HS-27A (cell line): Measurements from ENCODE around the gene NDUFV2.
"Not testable (repeated sequence)": the region's sequence is repeated elsewhere in the genome, so short reads cannot be mapped to it uniquely, and the experiment has no call there.

ENCODE experiments used
- DNase-seq: peaks from one replicate; pipeline ENCODE4 v3.0.0-alpha.2; 2012; ENCODE audit warnings: low read depth, missing footprints

The NDUFV2 gene

DNA sequence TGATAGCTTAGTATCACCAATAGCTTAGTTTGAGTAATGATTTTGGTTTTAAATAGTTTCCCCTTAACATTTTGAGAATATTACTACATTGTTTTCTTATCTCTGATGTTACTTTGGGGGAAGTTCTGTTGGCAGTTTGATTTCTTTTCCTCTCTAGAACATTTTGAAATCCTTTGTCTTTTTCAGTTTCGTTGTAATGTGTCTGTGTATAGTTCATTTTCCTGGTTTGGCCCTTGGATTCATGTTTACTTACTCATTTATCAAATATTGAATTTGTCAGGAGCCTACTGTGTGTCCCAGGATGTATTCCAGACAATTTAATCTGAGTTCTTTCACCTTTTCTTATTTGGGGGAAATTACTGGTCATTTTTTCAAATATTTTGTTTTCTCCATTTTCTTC, 50.8 kb downstream of the NDUFV2 start:
- DNase-seq = no peak

DNA sequence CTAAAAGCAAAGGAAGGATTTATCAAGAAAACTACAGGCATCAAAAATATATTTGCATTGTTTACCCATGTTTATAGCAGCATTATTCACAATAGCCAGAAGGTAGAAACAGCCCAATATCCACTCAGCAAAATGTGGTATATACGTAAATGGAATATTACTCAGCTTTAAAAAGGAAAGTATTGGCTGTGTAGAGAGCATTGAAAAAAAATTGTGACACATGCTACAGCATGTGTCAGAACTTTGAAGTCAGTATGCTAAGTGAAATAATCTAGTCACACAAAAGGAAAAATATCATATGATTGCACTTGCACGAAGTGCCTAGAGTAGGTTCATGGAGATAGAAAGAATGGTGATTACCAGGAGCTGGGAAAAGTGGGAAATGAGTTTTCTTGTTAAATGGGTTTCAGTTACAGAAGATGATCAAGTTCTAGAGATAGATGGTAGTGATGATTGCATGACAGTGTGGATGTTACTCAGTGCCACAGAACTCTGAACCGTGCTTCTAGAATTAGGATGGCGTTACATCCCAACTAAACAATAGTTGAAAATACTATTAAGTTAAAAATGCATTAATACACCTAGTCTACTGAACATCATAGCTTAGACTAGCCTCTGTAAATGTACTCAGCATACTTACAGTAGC, 54.2 kb downstream of the NDUFV2 start:
- DNase-seq = no peak

DNA sequence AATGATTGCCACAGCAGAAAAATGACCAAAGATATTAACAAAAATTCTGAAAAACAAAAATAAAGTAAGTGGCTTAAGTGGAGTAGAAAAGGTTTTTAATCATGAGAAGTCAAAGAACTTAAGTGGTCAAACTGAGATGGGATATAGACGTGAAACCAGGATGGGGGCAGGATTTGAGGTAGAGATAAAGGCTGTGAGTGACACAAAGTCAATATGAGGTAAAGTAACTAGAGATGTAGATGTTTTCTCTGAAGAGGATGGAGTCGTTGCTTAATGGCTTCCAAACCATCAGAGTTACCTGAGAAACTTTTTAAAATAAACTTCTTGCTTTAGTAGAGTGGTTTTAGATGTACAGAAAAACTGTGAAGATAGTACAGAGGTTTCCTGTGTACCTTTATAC, 55.3 kb downstream of the NDUFV2 start:
- DNase-seq = no peak

DNA sequence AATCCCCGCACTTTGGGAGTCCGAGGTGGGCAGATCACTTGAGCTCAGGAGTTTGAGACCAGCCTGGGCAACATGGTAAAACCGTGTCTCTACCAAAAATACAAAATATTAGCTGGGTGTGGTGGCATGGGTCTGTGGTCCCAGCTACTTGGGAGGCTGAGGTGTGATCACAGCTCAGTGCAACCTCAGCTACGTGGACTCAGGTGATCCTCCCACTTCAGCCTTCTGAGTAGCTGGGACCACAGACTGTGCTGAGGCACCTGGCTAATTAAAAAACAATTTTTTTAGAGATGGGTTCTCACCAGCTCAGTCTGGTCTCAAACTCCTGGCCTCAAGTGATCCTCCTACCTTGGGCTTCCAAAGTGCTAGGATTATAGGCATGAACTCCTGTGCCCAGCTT, 57.5 kb downstream of the NDUFV2 start:
- DNase-seq = no peak

DNA sequence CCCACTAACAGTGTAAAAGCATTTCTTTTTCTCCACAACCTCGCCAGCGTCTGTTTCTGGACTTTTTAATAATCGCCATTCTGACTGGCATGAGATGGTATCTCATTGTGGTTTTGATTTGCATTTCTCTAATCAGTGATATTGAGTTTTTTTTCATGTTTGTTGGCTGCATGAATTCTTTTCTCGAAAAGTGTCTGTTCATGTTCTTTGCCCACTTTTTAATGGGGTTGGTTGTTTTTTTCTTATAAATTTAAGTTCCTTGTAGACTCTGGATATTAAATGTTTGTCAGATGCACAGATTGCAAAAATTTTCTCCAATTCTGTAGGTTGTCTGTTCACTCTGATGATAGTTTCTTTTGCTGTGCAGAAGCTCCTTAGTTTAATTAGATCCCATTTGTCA, 60.2 kb downstream of the NDUFV2 start:
- not testable (repeated sequence) for DNase-seq

DNA sequence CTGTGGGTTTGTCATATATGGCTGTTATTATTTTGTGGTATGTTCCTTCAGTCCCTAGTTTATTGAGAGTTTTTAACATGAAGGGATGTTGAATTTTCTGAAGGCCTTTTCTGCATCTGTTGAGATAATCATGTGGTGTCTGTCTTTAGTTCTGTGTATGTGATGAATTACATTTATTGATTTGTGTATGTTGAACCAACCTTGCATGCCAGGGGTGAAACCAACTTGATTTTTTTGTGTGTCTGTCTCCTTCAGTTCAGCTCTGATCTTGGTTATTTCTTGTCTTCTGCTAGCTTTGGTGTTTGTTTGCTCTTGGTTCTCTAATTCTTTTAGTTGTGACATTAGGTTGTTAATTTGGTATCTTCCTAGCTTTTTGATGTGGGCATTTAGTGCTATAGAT, 61.6 kb downstream of the NDUFV2 start:
- DNase-seq = not testable (repeated sequence)

DNA sequence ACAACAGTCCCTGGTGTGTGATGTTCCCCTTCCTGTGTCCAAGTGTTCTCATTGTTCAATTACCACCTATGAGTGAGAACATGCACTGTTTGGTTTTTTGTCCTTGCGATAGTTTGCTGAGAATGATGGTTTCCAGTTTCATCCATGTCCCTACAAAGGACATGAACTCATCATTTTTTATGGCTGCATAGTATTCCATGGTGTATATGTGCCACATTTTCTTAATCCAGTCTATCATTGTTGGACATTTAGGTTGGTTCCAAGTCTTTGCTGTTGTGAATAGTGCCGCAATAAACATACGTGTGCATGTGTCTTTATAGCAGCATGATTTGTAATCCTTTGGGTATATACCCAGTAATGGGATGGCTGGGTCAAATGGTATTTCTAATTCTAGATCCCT, 63.4 kb downstream of the NDUFV2 start:
- DNase-seq = not testable (repeated sequence)

DNA sequence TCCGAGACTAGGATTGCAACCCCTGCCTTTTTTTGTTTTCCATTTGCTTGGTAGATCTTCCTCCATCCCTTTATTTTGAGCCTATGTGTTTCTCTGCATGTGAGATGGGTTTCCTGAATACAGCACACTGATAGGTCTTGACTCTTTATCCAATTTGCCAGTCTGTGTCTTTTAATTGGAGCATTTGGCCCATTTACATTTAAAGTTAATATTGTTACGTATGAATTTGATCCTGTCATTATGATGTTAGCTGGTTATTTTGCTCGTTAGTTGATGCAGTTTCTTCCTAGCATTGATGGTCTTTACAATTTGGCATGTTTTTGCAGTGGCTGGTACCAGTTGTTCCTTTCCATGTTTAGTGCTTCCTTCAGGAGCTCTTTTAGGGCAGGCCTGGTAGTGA, 67.0 kb downstream of the NDUFV2 start:
- not testable (repeated sequence) for DNase-seq

DNA sequence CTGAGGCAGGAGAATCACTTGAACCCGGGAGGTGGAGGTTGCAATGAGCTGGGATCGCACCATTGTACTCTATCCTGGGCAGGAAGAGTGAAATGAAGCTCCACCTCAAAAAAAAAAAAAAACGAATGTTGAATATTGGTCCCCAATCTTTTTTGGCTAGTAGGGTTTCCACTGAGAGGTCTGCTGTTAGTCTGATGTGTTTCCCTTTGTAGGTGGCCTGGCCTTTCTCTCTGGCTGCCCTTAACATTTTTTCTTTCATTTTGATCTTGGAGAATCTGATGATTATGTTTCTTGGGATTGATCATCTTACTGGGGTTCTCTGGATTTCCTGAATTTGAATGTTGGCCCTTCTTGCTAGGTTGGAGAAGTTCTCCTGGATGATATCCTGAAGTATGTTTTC, 69.4 kb downstream of the NDUFV2 start:
- not testable (repeated sequence) for DNase-seq

DNA sequence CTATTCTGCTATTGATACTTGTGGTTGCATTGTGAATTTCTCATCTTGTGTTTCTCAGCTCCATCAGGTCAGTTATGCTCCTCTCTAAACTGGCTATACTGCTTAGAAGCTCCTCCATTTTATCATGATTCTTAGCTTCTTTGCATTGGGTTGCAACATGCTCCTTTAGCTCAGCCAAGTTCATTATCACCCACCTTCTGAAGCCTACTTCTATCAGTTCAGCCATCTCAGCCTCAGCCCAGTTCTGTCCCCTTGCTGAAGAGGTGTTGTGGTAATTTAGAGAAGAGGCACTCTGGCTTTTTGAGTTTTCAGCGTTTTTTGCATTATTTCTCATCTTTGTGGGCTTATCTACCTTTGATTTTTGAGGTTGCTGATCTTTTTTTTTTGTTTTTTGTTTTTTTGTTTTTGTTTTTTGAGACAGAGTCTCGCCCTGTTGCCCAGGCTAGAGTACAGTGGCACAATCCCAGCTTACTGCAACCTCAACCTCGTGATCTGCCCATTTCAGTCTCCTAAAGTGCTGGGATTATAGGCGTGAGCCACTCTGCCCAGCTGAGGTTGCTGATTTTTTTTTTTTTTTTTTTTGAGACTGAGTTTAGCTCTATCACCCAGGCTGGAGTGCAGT, 70.1 kb downstream of the NDUFV2 start:
- DNase-seq = no peak

DNA sequence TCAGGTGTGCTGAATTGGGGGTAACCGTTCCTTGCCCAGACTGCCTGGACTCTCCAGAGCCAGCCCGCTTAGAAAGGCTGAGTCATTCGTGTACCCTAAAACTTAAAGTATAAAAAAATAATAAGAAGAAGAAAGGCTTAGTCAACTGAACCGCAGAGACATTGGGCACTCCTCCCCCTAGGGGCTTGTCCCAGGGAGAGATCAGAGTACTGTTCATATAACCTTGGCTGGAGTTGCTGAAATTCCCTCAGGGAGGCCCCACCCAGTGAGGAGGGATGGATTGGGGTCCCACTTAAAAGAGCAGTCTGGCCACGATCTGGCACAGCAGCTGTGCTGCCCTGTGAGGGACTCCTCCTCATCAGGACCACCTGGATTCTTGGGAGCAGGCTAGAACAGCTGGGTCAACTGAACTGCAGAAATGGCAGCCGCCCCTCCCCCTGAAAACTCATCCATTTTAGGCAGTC, 71.3 kb downstream of the NDUFV2 start:
- no peak for DNase-seq

DNA sequence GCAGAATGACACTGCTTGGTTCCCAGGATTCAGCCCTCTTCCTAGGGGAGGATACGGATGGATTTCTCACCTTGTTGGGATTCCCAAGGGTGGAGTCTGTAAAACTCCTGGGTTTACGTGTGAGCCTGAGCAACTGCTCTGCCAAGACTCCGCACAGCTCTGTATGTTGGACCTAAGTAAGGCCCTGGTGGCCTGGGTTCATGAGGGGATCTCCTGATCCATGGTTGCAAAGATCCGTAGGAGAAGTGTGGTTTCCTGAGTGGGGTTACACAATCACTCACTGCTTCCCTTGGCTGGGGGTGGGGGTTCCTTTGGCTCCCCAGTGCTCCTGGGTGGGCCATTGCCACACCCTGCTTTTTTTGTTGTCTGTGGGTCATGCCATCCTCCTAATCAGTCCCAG, 71.8 kb downstream of the NDUFV2 start:
- DNase-seq = no peak

DNA sequence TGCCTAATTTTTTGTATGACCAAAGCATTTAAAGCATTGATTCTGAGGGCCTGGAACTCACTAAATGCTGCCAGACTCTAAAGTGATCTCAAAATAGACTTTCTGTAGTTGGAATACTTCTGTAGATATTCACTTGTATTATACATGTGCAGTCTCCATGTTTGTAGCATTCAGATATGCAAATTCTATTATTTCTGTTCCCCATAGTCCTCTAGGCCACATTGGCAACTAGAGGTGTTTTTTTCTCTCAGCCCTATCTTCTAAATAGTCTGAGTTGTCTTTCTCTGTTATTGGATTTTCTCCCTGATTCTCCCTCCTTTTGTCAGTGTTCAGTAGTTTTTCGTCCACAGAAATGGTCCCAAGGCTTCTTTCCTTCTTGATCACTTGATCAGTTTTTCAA, 72.6 kb downstream of the NDUFV2 start:
- no peak for DNase-seq

DNA sequence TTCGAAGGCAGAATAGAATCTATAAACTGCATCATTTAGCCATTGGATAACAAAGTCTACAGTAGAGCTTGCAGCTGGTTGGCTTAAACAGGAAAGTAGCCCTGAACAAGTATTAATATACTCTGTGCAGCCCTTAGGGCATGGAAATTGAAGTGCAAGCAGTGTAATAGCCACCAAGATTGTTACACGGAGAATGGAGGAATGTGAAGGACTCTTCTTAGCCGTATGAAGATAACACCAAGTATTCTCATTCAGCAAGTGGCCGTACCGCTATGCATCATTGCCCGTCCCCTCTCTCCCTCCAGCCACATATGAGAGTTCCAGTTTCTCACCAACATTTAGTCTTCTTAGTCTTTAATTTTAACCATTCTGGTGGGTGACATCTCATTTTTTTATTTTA, 74.5 kb downstream of the NDUFV2 start:
- DNase-seq = no peak

DNA sequence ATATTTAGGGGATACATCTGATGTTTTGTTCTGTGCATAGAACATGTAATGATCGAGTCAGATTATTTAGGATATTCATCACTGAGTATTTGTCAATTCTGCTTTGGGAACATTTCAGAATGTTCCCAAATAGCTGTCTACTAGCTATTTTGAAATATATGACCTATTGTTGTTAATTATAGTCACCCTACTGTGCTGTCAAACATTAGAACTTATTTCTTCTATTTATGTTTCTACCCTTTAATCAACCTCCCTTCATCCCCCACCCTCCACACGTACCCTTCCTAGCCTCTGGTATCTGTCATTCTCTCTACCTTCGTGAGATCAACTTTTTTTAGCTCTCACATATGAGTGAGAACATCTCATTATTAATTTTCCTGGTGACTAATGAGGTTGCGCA, 75.0 kb downstream of the NDUFV2 start:
- no peak for DNase-seq

DNA sequence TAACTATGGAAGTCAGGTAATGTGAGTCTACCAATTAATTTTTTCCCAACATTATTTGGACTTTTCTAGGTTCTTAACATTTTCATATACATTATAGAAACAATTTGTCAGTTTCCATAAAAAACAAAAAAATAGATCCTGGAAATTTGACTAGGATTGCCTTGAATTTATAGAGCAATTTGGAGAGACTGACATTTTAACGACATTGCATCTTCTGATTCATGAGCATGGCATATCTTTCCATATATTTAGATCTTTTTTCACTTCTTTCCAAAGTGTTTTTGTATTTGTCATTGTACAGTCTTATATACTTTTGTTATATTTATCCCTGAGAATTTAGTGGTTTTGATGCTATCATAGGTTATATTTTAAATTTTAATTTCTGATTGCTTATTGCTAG, 76.1 kb downstream of the NDUFV2 start:
- no peak for DNase-seq

DNA sequence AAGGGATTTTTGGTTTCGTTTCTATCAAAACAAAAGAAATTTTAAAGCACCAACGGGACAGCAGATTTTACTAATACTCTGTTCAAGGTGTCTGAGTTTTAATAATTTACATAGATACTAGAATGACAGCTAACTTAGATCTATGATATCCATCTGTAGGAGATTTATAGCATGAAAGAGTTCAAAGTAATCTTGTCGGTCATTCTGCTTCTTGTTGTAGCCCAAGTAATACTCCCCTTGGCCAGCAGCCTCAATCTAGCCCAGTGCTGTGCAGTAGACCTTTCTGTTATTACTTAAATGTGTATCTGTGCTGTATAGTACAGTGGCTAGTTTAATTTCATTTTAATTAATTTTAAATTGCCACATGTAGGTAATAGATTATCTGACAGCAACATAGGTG, 78.8 kb downstream of the NDUFV2 start:
- DNase-seq = no peak

DNA sequence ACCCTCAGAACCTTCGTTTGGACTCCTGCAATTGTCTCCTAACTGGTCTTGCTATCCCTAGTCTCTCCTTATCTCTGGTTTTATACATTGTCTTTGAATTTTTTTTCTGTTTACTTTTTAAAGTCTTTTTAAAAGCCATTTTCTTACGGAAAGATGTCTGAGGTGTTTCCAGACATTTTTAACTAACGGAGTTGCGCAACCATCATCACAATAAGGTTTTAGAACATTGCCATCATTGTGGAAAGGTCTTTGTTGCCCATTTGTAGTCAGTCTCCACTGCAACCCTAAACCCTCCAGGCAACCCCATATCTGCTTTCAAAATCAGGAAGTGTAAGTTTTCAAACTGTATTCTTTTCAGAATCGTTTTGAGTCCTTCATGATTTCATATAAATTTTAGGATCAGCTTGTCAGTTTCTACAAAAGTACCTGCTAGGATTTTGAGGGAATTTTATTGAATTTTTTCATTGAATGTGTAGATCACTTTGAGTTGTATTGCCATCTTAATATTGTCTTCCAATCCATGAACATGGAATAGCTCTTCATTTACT, 80.4 kb downstream of the NDUFV2 start:
- DNase-seq = no peak
